Small intestine (tissue), 7 donors: Measurements from ENCODE around the gene MFNG. TPM values are rescaled to one million over a fixed set of nuclear protein-coding genes. Genes with fewer than 3 reads are reported as not detected.

Experiments
- DNase-seq, 2 donors: peaks; one replicate each; pipeline versions ENCODE4 v3.0.0 to v3.0.0-alpha.2; 2013
- FAIRE-seq: peaks from 2 replicates; lab custom pipeline; 2012; peaks lifted over from hg19 to GRCh38; lab: Jason Lieb, UNC
- H3K27ac ChIP-seq, 3 donors: one replicate each; pipeline ENCODE4 v1.5.1; 2013; ENCODE audit warnings: low read length in 2 of 3, mild to moderate bottlenecking in 2 of 3, control low read depth in 1 of 3, inconsistent platforms in 1 of 3, low read depth in 1 of 3, moderate library complexity in 1 of 3
- H3K27me3 ChIP-seq, 3 donors: one replicate each; pipeline ENCODE4 v1.6.1; 2013; ENCODE audit warnings: low read length in 3 of 3, inconsistent platforms in 1 of 3; ENCODE audit not compliant: control insufficient read depth in 3 of 3, insufficient read depth in 3 of 3
- H3K36me3 ChIP-seq, 3 donors: one replicate each; pipeline ENCODE4 v1.6.1; 2013; ENCODE audit warnings: low read length in 3 of 3, inconsistent platforms in 1 of 3, low read depth in 1 of 3, mild to moderate bottlenecking in 1 of 3, moderate library complexity in 1 of 3; ENCODE audit not compliant: control insufficient read depth in 3 of 3, insufficient read depth in 2 of 3
- H3K4me1 ChIP-seq, 3 donors: one replicate each; pipeline ENCODE4 v1.6.1; 2013; ENCODE audit warnings: low read length in 2 of 3, inconsistent platforms in 1 of 3, low read depth in 1 of 3, mild to moderate bottlenecking in 1 of 3, moderate library complexity in 1 of 3; ENCODE audit not compliant: control insufficient read depth in 3 of 3, insufficient read depth in 2 of 3
- H3K4me3 ChIP-seq, 3 donors: one replicate each; pipeline ENCODE4 v1.5.1; 2013; ENCODE audit warnings: low read length in 3 of 3, control low read depth in 1 of 3, inconsistent platforms in 1 of 3, low read depth in 1 of 3, mild to moderate bottlenecking in 1 of 3, moderate library complexity in 1 of 3
- H3K9me3 ChIP-seq, 2 donors: one replicate each; pipeline ENCODE4 v1.6.1; 2013; ENCODE audit warnings: low read depth in 1 of 2, low read length in 1 of 2; ENCODE audit not compliant: control insufficient read depth in 2 of 2, insufficient read depth in 1 of 2
- WGBS, 3 donors: extraction: QIAGEN DNeasy Blood & Tissue Kit; methylation state at CpG; one replicate each; pipeline ENCODE4 v1.1.7; 2013; 5-methylcytosine and 5-hydroxymethylcytosine counted together
- polyA plus RNA-seq, 4 donors: library from polyadenylated mRNA; stranded (reverse) in 3 of 4; unstranded in 1 of 4; fragments of 200-250 nt in 3 of 4; fragments of 120-200 nt in 1 of 4; gene quantifications; one replicate each; pipeline versions ENCODE4 v1.2.1 to v1.2.3, GENCODE V29; 2013
- donor health status: healthy with polysubstance abuse.
- donor health status: control.
- donor health status: control.
- donor health status: Bipolar disorder and iron deficiency.
- donor health status: healthy.

Gene MFNG
- polyA plus RNA-seq, 4 donors = 7.3 to 21.3 (median 19.9) TPM

DNA sequence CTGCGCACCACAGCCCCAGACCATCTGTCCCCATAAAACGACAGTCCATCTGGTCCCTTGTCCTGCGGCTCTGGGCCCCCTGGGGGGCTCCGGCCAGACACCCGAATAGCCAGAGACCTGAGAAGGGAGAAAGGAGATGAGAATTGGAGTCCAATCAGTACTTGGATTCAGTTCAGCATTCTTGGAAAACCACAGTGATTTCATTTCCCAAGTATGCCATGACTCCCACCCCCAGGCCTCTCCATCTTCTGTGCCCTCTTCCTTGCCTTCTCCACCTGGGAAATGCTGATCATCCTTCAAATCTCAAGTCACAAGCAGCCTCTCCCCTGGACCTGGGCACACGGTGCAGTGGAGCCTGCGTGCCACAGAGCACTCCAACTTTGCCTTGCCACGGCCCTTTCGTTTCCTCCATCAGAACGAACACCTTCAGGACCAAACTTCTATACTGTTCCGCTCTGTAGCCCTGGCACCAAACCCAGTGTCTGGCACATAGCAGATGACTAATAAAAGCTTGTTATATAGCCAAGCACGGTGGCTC is 10.9 kb upstream of the MFNG start:
- H3K27ac ChIP-seq = no peak overlapping the region
- FAIRE-seq (no peak), DNase-seq (no peak)
- peaks cover 0 to 92% (median 0%) of the 10 kb centered on the region in 3 donors for H3K36me3 ChIP-seq
- H3K4me1 ChIP-seq = peaks cover 0 to 40% (median 0%) of the 10 kb centered on the region in 3 donors
- H3K4me3 ChIP-seq = no peak overlapping the region
- H3K27me3 ChIP-seq = no peaks in the 10 kb centered on the region
- no peaks in the 10 kb centered on the region for H3K9me3 ChIP-seq
- WGBS, 3 donors = 89 to 90% (median 90%) methylated on average over 12 of the region's 12 CpGs

DNA sequence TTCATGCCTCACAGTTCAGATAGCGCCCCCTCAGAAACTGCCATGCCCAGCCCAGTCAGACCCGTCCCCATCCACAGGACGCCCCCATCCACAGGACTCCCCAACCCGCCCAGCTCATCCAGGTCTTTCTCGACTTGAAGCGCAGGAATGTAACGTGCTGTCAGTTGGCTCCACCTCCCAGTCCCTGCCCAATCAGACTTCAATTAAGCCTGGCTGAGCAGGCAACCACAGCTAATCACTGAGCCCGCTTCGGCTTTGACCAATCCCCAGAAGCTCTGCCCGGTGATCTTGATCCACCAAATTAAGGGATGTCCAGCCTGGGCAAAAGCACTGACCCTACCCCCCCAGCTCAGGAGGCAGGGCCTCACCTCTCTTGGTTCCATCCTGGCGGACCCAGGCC is 10.5 kb upstream of the MFNG start:
- H3K36me3 ChIP-seq = peaks cover 0 to 94% (median 0%) of the 10 kb centered on the region in 3 donors
- H3K4me3 ChIP-seq = no peak overlapping the region
- no peak for FAIRE-seq
- WGBS, 3 donors = 89 to 92% (median 91%) methylated on average over 11 of the region's 11 CpGs
- no peak overlapping the region for H3K27ac ChIP-seq
- DNase-seq = no peak
- peaks cover 0 to 36% (median 0%) of the 10 kb centered on the region in 3 donors for H3K4me1 ChIP-seq
- H3K27me3 ChIP-seq = no peaks in the 10 kb centered on the region
- H3K9me3 ChIP-seq = no peaks in the 10 kb centered on the region

DNA sequence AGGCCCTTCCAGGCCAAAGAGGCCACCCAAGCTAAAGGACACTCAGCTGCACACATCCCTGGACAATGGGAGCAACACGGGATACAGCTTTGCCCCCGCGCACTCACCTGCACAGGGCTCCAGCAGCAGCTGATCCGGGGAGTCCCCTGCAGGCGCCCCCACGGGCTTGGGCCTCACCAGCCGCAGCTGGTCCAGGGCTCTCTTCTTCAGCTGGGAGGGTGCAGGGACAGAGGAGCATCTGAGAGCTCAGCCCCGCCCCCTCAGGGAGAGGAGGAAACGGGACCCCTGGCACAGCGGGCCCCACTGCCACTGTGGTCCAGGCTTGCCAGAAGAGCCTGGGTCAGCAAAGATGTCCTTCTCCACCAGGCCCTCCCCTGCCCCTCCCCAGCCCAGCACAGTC is 7.8 kb upstream of the MFNG start:
- H3K27ac ChIP-seq = no peak overlapping the region
- no peaks in the 10 kb centered on the region for H3K27me3 ChIP-seq
- H3K36me3 ChIP-seq = peaks cover 0 to 92% (median 4%) of the 10 kb centered on the region in 3 donors
- peaks cover 0 to 10% (median 0%) of the 10 kb centered on the region in 3 donors for H3K4me1 ChIP-seq
- 85 to 91% (median 88%) methylated on average over 10 of the region's 10 CpGs for WGBS, 3 donors
- no peak overlapping the region for H3K4me3 ChIP-seq
- DNase-seq (no peak), FAIRE-seq (no peak)
- no peaks in the 10 kb centered on the region for H3K9me3 ChIP-seq

DNA sequence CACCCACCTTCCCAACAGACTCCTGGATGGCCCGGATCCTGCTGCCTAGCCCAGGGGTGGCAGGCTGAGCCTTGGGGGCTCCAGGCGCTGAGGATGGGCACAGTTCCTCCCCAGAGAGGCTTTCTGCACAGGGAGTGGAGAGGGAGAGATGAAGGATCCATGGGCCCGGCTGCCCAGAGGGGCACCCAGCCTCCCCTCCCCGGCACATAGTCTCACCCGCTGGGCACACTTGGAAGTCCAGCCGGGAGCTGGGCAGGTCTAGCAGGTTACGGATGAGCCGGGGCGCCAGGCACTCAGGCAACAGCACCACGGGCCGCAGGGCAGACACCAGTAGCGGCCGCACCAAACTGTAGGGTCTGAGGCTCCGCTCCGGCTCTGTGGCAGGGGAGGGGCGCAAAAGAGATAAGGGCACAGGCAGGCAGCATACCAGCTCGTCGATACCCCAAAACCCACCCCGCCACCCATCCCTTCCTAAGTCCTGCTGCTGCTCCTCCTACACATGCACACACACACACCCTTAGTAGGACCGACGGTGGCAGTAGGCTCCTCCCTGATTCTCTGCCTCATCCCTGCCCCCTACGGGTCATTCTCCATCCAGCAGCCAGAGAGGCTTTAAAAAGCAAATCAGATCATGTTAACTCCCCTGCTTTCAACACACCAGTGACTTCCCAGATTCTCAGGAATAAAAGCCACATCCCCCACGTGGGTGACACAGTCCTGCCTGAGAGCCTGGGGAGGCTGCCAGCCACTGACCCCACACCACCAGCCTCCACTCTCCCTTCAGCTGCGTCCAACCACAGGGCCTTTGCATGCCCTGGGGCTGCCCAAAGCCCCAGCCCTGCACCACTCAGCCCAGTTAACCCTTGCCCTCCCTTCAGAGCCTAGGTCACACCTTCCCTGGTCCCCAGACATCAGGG is 6.5 kb upstream of the MFNG start:
- Histone ChIP-seq H3K27ac (no peak overlapping the region), H3K9me3 (no peaks in the 10 kb centered on the region), H3K27me3 (no peaks in the 10 kb centered on the region), H3K4me3 (no peak overlapping the region), H3K4me1 (no peaks in the 10 kb centered on the region), H3K36me3 (peaks cover 0 to 87% (median 4%) of the 10 kb centered on the region in 3 donors)
- FAIRE-seq (no peak), DNase-seq (no peak)
- 70 to 75% (median 74%) methylated on average over 22 to 24 of the region's 24 CpGs for WGBS, 3 donors

DNA sequence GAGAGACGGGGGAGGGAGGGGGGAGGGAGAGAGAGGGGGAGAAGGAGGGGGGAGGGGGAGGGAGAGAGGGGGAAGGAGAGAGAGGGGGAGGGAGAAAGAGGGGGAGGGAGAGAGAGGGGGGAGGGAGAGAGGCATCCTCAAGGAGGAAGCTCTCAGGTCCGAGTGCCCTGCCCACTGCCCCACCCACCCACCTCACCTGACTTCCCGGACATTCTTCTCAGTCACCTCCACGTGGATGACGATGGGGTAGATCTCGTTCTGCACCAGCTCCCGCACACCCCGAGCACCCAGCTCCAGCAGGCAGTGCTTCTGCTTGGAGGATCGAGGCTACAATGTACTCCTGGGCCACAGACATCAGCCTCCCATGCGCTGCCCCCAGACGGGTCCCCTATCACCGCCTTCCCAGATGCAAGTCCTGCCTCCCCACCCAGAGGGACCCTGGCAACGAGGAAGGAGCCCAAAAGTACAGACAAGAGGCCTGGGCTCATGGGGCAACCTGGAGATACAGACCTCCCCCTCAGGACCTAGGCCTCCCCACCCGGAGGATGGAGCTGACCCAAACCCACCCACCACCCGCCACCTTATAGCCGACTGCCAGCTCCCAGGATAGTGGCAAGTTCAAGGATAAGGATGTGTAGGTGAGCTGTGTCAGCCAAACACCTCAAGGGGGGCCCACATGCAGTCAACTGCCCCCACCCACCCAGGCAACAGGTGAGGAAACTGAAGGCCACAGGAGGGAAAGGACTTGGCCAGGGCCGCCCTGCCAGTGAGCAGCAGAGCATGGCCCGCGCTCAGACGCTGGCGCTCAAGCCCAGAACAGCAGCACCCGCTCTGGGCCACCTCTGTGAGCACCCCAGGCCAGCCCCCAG is 5.6 kb upstream of the MFNG start:
- no peak overlapping the region for H3K27ac ChIP-seq
- no peak overlapping the region for H3K4me3 ChIP-seq
- H3K9me3 ChIP-seq = no peaks in the 10 kb centered on the region
- 78 to 85% (median 78%) methylated on average over 20 to 21 of the region's 22 CpGs for WGBS, 3 donors
- no peaks in the 10 kb centered on the region for H3K27me3 ChIP-seq
- DNase-seq (peak in 1 of 2 donors; percentile 35), FAIRE-seq (no peak)
- peaks cover 0 to 3% (median 0%) of the 10 kb centered on the region in 3 donors for H3K4me1 ChIP-seq
- H3K36me3 ChIP-seq = peaks cover 0 to 80% (median 4%) of the 10 kb centered on the region in 3 donors

DNA sequence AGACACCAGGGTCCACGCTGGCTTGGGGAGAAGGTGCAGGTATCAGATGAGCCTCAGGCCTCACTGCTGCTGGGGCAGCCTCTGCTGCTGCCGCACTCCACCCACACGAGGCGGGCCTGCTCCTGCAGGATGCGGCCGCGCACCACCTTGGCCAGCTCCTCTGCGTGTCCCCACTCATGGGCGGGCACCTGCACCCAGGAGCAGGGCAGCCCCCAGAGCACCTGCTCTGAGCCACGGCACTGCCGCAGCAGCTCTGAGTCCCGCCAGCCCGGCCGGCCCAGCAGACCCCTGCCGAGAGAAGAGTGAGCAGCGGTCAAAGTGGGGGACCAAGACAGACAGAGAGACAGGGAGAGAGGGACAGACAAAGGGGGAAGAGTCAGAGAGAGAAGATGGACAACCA is 4.9 kb upstream of the MFNG start:
- FAIRE-seq (no peak), DNase-seq (no peak)
- H3K27me3 ChIP-seq = peaks cover 0 to under 1% (median 0%) of the 10 kb centered on the region in 3 donors
- 90 to 95% (median 95%) methylated on average over 14 to 16 of the region's 16 CpGs for WGBS, 3 donors
- no peak overlapping the region for H3K4me3 ChIP-seq
- peaks cover 0 to 73% (median 4%) of the 10 kb centered on the region in 3 donors for H3K36me3 ChIP-seq
- H3K27ac ChIP-seq = no peak overlapping the region
- peaks cover 0 to 10% (median 0%) of the 10 kb centered on the region in 3 donors for H3K4me1 ChIP-seq
- H3K9me3 ChIP-seq = no peaks in the 10 kb centered on the region

DNA sequence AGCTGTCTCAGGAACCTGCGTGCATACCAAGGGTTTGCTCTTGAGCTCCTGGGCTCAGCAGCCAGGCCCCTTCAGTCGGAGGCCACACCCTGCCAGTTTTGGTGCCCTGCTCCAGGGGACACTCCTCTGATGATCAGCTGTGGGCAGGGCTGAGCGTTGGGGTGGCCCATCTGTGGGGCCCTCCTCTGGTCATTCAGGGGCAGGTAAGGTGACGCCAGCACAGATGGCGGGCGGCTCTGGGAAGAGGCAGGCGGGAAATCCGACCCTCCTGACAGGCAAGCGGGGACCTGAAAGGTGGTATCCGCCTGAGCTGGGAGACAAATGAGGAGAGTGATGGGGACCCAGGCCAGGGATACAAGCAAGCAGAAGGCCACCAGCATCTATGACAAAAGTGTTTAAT is 3.8 kb upstream of the MFNG start:
- Histone ChIP-seq H3K36me3 (peaks cover 0 to 62% (median 4%) of the 10 kb centered on the region in 3 donors), H3K4me1 (peaks cover 0 to 14% (median 0%) of the 10 kb centered on the region in 3 donors), H3K27ac (no peak overlapping the region), H3K4me3 (no peak overlapping the region), H3K9me3 (no peaks in the 10 kb centered on the region), H3K27me3 (peaks cover 0 to 4% (median 0%) of the 10 kb centered on the region in 3 donors)
- WGBS, 3 donors = 87 to 93% (median 87%) methylated on average over 10 of the region's 10 CpGs
- no peak for FAIRE-seq
- DNase-seq = no peak
